HG03469 (cell line): ENCODE measurements around the gene C22orf23.

Experiments used
- ATAC-seq: cut with Tn5 transposase; IDR thresholded peaks from one replicate; pipeline ENCODE4 v1.9.1; 2021; ENCODE audit warnings: mild to moderate bottlenecking, moderate library complexity, moderate number of reproducible peaks; ENCODE audit not compliant: unreplicated experiment

The C22orf23 gene

DNA sequence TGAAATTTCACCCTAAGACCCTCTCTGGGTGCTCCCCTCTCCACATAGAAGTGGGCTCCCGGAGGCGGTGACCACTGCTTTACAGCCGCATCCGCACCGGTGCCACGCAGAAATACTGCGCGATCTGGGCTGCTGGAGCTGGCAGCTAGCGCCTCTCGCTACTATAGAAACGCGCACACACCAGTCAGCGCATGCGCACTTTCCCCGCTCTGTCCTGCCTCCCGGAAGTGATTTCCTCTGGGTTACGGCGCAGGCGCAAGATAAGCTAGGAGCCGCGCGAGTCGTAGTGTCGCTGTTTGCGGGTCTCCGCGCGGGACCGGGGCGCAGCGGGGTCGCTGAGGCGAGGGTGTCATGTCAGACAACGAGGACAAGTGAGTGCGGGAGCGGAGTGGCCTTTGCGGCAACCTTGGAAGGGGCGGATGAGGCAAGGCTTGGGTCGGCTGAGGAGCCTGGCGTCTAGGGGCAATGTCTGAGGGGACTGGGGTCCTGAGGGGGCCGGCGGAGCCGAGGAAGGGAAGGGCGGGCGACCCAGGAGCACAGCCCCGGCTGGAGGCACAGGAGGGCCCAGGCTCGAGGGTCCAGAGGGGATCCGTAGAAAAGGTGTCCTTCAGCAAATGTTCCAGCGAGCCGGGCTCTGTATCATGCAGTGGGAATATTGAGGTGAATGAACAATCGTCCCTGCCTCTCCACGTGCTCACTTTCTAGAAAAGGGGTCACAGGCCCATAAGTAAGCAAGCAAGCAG is at the start of gene C22orf23, which contains the start of gene POLR2F:
Gene C22orf23 (minus strand): TSS at position 165 of the 743 bp plus-strand sequence. CDS start 452 bp downstream, outside the sequence.
Gene POLR2F (plus strand): TSS at position 263 of the 743 bp plus-strand sequence. CDS start 89 bp downstream, at position 352.
- peak; percentile 81 for ATAC-seq

DNA sequence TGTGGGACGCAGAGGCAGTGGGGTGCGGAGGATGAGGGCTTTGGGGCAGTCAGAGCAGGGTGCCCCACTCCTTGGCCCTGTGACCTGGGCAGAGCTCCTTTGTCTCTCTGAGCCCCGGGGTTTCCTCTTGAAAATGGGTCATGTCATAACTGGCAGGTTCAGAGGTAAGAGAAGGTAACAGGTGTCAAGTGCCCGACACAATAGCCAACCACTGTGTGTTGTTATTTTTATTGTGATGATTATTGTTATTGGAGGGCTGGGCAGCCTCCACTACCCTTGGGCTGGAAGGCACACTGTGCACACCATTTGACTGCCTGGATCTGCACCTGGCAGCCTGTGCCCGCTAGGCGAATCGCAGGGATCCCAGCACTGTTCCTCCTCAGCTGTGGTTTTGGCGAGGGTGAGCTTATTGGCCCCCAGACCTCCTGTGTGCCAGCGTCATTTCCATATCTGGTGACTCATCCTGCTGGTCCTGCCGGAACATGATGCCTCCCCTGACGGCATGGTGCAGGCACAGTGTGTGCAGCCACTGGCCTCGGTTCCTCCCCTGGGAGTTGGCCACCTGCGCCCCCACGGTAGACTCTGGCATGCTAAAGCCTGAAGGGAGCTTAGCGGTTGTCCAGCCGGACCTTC is 46.4 kb upstream of the C22orf23 start:
- ATAC-seq = no peak

DNA sequence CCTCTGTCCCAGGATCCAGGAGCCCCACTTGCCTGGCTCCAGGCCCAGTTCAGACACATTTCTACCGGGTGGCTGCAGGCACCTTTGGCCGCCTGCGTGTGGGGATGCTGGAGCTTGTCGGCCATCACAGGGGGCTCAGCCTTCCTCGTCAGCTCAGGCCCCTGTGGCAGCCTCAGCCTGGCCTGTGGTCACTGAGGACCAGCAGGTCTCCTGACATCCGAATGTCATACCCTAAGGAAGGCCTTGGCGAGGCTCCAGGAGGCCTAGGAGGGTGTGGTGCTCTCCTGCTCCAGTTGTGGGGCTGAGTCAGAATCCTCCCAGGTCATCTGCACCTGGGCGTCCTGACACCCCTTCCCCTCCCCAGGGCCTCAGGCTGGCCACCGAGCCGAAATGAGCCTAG is 45.8 kb upstream of the C22orf23 start:
- no peak for ATAC-seq

DNA sequence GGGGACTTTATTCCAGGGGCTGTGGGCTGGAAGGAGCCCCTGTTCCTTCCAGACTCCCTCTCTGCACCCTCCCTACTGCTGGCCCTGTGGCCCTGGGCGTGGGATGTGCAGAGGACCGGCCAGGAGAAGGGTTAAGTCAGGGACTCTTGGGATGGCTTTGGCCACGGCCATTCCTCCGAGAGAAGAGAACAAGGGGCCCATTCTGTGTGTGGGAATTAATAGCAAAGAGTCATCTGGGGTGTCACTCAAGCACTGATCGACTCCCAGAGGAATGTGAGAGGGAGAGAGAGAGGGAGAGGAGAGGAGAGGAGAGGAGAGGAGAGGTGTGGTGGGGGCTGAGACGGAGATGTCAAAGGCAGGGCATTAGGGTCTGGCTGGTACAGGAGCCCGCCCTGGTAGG is 45.1 kb upstream of the C22orf23 start:
- no peak for ATAC-seq

DNA sequence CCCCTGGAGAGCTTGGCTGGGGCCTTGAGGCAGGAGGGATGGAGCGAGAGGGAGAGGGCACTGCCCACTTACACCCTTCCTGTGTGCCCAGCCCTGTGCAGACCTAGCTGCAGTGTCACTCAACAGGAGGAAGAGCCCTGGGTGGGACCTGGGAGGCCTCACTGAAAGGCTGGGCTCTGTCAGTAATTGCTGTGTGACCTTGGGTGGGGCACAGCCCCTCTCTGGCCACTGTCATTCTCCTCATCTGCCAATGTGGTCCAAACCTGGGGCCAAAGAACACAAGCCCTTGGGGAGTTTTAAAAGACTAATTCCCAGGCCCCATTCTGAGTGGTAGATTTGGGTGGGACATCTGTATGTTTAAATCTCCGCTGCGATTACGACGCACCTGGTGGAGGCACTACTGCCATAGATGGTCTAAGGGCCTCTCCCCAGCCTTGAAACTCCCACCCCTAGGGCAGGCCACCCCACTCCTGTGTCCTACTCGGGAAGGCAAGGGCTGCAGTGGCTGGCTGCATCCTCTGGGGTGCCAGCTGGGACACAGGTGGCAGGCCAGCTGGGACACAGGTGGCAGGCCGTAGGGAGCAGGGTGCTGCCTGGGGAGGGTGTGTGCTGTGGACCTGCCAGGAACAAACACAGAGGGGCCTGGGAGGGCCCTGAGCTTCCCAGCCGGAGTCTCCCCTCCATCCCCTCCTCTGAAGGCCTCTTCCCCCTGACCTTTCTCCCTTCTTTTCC is 43.3 kb upstream of the C22orf23 start:
- no peak for ATAC-seq

DNA sequence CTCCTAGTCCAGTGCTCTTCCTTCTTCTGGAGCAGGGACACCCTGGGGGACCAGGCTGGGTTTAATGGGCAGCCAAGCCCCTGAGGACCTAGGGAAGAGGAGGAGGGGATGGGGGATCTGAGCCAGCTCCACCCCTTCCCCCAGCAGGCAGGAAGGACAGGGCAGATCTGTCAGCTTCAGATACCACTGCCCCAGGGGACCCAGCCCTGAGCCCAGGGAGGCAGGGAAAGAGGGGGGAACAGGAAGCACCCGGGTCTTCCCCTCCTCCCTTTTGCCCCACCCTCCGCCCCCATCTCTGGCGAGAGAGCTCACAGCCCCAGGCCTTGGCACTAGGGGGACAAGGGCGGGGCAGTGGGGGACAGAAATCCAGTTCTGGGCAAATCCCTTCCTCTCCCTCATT is 42.7 kb upstream of the C22orf23 start:
- ATAC-seq = no peak

DNA sequence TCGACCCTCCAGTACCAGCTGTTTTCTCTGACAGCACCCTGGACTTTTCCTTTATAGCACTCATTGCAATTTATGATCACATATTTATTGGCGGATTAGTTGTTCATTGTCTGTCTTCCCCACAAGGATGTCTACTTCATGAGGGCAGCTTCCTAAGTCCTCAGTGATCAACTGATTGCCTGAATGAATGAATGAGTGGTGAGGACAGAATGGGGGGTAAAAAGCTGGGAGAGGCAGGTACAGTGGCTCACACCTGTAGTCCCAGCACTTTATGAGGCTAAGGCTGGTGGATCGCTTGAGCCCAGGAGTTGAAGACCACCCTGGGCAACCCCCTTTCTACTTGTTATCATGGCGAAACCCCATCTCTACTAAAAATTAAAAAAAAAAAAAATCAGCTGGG is 42.1 kb upstream of the C22orf23 start:
- ATAC-seq = no peak

DNA sequence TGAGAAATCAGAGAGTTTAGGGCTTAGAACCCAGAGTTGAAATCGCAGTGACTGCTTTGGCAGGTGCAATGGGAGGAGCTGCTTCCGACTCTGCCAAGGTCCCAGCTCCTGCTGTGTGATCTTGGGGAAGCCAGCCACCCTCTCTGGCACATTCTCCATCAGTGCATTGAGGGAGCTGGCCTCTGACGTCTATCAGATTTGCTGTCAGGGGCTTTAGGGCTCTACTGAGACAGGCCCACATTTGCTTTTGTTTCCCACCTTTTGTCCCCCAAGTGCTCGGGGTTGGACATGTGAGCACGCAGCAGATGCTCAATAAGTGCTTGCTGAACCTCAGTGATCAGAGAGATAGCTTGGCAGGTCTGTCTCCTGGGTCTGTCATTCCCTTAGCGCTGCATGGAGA is 41.6 kb upstream of the C22orf23 start:
- ATAC-seq = no peak

DNA sequence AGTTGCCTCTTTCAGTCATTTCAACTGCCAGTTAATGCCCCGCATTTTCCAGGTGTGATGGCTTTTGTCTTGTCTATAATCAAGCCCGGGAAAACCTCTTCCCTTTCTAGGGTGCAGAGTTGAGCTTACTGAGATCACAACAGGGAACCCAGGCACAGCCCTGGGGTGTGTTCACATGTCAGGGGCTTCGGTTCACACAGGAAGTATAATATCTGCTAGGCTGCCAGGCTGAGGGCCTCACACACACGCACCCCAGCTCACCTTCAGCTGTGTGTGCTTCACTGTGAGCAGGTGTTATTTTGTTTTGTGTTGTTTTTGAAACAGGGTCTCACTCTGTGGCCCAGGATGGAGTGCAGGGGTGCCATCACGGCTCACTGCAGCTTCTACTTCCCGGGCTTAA is 40.6 kb upstream of the C22orf23 start:
- no peak for ATAC-seq

DNA sequence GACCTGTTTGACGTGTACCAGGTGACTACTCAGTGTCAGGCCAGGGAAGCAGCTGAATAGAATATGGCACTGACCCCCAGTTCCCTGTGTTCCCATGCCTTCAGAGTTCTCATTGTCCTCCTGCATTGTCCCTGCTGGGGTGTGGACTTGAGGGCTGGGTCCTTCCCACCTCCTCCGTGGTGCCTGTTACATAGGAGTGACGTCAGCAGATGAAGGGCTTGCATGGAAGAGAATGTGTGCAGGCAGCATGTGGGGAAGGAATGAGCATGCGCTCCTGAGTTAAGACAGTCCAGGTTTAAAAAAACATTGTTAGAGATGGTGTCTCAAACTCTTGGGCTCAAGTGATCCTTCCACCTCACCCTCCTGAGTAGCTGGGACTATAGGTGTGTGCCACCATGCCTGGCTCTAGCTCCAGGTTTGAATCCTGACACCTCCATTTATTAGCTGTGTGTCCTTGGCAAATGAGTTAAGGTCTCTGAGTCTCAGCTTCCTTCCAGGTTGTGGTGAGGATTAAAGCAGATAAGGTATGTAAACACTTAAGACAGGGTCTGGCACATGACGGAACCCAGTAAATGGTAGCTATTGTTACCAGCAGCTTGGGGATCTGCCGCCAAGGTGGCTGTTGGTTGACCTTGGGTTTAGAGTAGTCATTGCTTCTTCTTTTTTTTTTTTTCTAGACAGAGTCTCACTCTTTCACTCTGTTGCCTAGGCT is 38.5 kb upstream of the C22orf23 start:
- ATAC-seq = no peak

DNA sequence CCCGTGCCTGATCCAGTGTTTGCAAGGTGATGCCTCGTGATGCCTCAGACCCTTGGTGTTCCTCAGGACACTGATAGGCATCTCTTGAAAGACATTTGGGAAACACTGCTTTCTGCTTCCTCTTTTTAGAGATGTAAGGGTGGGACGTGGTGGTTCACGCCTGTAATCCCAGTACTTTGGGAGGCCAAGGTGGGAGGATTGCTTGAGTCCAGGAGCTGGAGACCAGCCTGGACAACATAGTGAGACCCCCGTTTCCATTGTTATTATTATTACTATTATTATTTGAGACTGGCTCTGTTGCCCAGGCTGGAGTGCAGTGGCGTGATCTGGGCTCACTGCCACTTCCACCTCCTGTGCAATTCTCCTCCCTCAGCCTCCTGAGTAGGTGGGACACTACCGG is 37.5 kb upstream of the C22orf23 start:
- ATAC-seq = no peak

DNA sequence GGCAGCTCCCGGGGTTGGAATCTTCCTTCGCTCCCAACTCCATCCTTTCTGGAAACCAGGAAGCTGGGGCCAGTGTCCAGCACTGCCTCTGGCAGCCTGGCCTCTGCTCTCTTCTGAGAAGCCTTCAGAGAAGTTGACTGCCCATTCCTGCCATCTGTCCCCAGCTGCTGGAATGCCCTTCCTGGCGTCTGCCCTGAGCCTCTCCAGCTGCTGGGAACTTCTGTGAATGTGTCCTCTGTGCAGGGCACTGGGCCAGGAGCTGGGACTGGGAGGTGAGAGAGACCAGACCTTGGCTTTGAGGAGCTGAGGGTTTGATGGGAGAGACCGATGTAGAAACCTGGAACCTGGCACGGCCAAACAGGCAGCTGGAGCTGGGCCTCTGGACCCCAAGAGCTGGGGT is 36.9 kb upstream of the C22orf23 start:
- no peak for ATAC-seq

DNA sequence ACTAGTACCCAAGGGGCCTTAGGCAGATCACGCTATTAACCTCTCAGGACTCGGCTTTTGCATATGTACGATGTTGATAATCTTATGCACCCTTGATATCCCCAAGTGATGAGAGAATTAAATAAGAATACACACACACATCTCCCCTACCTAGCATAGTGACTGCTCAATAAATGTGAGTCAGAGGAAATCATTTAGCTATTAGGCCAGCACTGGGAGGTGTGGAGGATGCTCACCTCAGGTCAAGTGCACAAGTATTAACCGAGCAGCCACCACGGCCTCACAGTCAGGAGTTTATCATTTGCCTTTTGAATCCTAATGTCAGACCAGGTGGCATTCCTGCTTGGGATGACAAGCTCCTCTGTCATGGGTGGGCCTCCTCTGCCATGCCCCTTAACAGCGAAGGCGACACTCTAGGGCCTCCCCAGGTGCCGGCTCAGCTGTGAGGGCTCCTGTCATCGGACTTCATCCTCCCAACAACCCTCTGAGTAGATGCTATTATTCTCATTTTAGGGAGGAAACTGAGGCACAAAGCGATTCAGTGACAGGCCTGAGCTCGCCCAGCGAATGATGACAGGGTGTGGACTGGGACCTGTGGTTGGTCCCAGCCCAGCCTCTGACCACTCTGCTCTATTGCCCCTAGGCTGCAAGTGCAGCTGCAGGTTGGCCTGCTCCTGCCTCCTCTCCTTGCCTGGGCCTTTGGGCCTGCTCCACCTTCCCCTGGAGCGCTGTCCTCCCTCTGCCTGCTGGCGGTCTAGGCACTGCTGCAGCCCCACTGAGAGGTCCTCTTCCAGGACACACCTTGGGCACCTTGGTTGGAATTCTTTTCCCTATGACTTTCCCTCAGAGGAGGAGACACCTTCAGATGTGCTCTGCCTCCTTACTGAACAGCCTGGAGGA is 36.0 kb upstream of the C22orf23 start:
- no peak for ATAC-seq

DNA sequence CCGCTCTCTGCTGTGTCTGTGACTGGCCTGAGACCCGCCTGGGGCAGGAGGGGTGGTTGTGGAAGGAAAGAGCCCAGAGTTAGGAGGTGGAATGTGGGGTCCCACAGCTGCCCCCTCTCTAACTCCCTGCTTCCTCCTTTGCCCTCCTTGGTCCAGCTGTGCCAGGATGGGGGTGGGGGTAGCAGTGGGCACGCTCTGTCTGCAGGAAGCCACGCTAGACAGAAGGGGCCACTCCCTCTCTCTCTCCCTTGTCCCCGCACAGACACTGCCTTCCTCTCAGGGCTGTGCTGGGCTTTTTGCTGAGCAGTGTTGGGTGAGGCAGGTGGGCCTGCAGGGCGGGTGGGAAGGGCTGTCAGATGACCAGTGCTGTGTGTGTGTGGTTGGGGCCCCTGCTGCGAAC is 33.0 kb upstream of the C22orf23 start:
- no peak for ATAC-seq

DNA sequence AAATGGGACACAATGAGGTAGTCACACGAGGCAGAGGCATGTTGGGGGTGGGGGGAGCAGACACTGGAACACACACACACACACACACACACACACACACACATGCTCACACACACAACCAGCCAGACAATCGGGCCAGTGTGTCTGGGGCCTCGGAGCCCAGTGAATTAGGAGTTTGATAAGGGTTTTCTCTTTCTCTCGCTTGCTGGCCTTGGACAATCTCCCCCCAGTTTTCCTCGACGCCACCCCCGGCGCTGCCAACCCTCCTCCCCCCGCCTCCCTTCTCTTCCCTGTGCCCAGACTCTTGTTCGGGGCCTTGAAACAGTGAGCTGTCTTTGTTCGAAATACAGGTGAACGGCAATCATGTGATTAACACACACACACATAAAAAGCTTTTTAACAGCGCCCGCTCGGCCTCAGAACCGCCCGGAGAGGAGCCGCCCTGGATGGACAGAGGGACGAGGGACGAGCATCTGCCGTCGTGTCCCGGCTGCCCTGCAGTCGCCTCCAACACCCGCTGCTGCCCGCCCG is 32.4 kb upstream of the C22orf23 start:
- ATAC-seq = no peak

DNA sequence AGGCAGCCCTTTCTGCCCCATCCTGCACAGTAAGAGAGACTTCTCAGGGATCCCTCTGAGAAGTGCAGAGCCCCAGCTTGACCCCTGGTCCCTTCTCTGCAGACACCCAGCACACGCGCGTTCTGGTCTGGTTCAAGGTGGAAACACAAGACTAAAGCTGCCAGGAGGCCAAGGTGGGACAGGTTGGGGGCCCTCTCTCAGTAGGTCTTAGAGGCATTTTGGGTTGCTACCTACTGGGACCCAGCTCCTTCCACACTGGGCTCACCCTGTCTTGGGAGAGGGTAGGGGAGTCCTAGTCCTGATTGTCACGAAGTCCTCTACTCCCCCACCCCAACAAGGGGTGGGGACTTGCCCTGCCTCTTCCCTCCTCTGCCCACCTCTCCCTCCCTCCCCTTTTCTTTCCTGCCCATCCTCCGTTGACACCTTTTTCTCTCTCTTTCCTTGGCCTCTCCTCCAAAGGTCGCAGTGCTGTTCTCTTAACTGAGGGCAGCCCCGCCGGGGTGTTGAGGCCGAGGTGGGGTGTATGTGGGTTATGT is 31.7 kb upstream of the C22orf23 start:
- ATAC-seq = no peak

DNA sequence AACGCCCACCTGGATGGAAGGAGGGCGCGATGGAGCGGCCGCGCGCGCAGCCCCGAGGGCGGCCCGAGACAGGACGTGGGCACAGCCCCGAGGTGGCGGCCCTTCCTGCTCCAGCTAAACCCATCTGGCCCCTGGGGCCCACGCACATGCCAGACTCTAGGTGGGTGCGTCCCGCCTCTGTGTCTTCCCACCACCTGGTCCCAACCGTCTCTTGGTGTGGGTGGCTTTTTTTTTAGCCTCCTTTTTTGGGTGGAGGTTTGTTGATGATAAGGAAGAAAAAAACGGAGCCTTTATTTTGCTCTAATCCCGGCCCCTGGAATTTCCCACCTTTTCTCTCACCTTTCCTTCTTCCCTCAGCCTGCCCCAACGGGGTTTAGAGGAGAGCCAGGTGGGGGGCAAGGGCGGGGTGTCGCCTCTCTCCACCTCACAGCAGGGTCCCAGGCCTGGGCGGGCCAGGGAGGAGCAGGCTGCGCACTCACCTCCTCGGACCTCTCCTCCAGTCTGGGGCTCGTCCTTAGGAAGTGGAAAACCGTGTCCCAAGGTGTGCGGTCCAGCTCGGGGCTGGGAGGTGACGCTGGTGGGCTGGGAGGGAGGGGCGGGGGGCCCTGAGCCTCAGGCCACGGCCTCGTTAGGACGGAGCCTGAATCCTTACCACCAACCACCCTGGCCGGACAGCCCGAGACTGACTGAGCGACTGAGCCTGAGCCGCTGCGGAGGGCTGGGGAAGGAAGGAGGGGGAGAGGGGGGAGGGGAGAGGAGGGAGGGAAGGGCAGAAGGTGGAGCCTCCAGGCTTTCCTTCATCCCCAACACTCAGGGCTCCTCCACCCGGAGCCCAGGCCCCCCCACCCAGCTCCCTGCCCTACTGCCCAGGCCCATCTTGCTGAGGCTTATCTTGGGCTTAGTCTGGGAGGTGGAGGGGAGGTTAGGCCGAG is 30.7 kb upstream of the C22orf23 start, which contains the start of gene SOX10:
Gene SOX10 (minus strand): TSS at position 696 of the 932 bp plus-strand sequence. CDS start 771 bp downstream, outside the sequence.
- ATAC-seq = no peak
